NCI-H128 (cell line): ENCODE data around the gene CRADD.
"Not testable (repeated sequence)": the region's sequence is repeated elsewhere in the genome, so short reads cannot be mapped to it uniquely, and the experiment has no call there.

Experiments
- DNase-seq: peaks from one replicate; lab custom pipeline; 2025; ENCODE audit not compliant: unreplicated experiment; lab: John Stamatoyannopoulos, UW

The CRADD gene

DNA sequence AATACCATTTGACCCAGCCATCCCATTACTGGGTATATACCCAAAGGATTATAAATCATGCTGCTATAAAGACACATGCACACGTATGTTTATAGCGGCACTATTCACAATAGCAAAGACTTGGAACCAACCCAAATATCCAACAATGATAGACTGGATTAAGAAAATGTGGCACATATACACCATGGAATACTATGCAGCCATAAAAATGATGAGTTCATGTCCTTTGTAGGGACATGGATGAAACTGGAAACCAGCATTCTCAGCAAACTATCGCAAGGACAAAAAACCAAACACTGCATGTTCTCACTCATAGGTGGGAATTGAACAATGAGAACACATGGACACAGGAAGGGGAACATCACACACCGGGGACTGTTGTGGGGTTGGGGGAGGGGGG lies 104.8 kb downstream of the CRADD start:
- DNase-seq: not testable (repeated sequence)

DNA sequence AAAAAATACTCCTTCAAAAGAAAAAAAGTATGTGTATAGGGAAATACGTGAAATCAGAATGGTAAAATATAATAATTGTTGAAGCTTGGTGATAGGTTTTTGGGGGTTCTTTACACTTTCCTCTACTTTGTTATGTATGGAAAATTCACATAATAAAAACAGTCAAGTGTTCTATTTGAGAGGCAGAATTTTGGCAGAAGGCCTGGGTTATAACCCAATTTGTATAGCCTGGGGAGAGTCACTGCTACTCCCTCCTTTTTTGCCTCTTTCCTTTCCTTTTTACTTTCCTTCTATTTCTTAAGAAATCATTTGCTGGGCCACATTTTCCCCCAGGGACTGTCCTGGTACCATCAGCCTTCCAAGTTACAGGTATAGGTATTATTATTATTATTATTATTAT lies 105.7 kb downstream of the CRADD start:
- DNase-seq: no peak

DNA sequence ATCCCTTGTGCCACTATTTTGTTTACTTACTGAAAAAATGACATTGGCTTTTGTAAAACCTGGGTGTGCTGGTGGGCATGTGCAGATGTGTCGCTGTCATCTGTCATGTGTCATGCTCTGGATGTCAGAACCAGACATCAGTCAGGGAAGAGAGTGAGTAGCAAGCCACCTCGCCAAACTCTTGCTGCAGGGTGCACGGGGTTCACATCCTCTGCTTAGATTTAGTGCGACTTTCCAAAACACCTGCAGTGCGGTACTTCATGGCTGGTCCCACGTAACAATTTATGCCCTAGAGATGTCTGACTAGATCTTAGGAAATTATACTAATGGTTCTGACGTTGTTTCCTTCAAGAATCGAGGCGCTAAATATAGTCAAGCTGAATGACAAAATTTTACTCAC lies 106.7 kb downstream of the CRADD start:
- DNase-seq: no peak

DNA sequence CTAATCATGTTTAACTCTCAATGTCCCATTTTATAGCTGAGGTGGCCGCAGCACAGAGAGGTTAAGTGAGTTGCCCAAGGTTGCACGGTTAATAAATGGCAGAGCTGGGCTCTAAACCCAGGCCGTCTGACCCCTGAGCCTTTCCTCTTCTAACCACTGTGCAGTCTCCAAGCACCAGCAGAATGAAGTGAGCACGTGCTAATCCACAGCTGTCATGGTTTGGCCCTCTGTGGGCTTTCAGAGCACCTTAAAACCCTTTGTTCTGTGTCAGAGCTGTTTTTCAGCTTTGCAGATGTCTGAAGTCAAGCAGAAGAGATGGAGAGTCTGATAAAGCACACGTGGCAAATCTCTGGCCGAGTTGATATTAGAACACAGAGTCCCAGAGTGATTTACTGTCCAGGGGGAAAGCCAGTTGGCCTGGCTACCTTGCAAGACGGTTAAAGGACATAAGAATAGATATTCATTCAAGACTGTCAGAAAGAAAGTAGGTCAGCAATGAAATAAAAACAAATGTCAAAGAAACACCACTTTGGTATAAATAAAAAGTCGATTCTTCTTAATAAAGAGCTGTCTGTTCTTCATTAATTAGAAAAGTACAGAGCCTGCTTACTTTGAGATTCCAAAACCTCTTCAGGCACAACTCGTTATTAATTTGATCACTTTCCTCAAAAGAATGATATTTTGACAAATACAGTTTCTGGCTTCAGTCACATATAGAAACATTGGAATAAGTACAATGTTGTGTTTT lies 107.3 kb downstream of the CRADD start:
- DNase-seq: no peak

DNA sequence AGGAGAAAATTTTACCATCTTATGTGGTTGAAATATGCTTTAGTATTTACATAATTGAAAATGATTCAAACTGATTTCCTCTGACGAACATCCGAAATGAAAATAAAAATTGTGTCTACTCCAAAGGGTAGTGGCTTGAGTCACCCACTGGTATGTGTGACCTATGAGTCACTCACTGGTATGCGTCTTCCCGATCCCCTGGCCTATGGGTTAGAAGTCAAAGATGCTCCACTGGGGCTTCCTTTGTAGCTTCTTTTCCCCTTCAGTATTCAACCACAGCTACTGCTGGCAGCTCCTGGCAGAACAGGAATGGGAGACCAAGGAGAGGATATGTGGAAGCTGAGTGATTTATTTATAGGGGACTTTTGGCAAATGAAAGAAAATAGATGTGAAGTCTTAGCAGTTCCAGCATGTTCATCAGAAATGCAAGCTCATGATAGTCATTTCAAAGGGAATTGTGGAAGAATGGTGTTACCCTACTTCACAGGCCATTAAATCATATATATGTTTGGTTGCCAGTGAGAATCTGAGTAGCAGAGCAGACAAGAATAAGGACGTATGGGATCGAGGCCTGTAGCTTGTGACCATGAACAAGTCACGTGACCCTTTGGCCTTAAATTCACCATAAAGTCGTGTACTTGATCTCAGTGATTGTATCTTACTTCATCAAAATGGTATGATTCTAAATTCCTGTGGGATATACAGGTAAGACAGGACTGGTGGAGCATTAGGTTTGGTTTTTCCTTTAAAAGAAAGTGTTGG lies 108.3 kb downstream of the CRADD start:
- no peak for DNase-seq

DNA sequence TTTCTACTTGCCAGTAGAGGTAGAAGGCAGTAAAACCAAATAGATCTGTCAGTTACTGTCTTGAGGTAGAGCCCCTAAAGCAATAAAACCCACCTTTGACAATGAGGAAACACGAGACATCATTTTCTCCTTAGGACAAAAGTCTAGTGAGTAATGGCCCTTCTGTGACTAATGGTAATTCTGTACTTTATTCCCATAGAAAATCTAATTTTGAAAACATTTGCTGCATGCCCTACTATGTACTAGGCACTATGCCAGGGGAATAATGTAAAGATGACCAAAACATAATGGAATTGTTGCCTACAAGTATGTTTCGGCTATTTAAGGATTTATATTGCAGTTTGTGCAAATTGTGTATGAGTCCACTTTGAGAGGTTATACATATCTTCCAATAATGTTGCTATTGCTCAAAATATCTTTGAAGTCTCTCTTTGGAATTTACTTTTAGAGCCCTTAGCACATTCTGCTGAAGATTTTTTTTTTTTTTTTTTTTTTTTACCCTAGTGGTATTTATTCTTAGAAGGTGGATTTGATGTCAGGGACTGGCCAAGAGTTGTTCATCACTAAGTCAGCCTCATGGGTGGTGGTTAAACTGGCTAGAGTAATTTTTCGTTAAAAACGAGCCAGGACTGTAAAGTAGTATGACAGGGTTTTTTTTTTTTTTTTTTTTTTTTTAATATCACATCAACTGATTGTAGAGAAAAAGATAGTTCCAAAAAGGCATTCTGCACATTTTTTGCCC lies 109.7 kb downstream of the CRADD start:
- no peak for DNase-seq

DNA sequence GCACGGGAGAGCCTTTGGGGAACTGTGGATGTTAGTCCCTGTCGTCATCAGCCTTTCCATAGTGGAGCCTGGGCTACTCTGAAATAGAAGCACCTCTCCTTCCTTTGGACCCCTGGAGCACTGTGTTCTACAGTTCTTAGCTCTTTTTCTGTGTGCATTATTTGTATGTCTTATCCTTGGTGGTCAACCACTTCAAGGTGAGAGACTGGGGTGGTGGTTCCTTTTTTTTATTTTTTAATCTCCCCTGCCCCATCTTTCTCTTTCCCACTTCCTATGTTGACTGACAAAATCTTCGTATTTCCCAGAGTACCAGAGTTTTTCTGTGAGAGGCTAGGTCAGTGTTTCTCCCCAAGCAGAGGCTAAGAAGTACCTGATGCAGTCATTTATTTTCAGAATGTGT lies 111.7 kb downstream of the CRADD start:
- no peak for DNase-seq

DNA sequence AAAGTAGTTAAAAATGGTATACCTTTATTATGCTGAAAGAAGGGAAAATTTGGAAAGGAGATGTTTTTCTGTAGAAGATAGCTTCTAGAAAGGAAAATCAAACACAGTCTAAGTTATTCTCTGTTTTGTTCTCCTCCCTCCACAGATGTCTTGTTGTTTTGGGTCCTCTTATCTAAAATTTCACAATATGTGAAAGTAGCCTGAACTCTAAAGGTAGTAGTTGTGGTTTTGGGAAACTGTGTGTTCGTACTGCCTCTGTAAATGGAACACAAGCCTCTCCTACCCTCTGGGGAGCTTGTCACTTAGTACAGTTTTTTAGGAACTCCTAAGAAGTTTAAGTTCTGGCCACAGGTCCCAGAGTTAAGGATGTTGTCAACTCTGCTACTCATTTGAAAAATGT lies 112.6 kb downstream of the CRADD start:
- no peak for DNase-seq

DNA sequence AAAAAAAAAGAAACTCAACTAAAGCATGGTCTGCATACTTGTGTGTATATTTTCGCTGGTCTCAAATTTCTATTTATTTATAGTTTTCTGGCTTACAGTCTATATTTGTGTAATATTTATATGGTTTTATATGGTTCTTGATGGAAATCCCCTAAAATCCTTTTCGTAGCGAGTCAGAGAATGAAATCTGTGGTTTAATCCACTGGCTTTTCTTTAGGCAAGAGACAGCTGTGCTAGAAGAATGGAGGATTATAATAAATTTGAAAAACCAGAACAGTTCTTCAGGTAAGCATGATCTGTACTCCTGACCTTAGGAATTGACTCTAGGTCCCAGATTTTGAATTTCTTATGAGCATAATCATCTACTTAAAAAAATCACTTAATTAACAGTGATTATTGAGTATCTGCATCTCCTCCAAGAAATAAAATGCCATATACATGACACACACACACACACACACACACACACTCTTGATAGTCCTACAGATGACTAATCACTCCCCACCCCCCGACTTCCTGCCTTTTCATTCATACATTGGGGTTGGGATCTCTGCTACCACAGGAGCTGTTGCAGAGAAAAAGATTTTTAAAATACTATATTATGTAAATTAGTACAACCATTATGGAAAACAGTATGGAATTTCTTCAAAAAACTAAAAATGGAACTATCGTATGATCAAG lies 113.4 kb downstream of the CRADD start:
- no peak for DNase-seq

DNA sequence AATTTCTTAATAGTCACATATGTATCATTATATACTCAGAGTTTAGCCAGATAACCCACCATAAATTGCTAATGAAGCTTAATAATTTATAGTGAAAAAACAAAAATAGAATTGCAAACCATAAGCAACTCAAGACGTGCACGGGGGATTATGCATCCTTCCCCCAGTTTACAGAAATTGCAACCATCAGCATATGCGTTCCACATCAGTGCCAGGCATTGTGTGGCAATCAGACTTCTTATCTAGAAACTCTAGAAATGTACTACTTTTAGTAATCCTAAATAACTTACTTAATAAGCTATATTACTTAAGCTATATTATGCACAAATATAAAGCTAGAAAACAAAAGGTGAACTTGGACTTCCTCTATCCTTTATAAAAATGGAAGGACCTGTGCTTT lies 115.8 kb downstream of the CRADD start:
- no peak for DNase-seq

DNA sequence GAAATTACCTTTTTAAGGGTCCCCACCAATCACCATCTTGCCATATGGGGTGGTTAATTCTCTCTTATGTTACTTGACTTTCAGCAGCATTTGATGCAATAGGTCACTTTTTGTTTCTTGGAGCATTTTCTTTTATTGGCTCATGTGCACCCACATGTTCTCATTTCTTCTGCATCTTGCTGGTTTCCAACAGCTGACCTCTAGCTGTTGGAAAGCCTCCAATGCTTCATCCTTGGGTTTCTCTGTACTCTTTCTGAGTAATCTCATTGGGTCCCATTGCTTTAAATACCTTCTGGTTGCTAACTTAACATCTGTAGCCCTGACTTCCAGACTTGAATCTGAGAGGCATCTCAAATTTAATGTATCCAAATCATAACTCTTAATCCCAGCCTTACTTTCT lies 116.8 kb downstream of the CRADD start:
- DNase-seq: no peak

DNA sequence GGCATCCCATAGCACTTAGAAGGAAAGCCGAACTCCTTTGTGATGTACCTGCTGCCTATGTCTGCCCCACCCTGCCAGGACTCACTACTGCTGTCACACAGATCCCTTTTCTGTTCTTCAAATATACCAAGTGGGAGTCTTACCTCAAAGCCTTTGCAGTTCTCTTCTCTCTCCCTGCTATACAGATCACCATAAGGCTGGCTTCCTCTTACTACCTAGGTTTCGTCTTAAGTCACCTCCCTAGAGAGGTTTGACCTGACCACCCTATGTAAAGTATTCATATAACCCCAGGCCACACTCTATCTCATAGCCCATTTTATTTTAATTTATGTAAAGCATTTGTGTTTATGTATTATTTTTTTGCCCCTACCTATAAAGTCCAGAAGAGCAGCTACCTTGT lies 117.6 kb downstream of the CRADD start:
- DNase-seq: no peak

DNA sequence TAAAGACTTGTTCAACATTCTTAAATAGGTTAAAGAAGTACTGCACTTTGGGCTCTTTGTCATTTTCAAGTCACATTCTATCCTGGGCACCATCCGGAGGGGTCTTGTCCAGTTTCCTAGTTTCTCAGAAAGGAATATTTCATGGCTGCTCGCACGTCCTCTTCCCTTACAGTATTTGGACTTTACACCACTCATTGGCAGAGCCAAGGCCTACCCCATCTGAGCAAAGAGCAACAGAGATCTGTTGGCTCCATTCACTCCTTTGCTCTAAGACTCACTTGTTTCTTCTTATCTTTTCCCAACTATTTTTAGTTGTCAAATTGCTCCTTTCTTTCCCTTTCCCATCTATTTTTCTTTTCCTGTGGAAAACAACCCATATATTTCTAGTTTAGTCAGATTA lies 118.2 kb downstream of the CRADD start:
- DNase-seq: no peak

DNA sequence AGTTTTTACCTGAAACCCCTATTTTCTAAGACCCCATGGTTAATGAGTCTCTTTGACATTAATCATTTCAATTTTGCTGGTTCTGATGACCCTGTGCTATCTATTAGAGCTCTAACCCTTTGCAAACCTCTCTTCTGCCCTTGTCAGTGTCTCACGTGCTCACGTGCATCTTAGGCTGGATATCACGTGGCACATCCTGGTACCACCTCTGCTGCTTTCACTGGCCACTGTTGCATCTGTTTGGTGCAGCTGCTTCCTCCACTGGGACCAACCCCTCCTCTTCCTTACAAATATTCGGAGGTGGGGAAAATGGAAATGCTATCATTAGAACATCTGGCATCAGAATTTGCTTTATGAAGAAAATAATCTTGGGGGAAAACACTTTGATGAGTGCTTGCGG lies 119.6 kb downstream of the CRADD start:
- no peak for DNase-seq

DNA sequence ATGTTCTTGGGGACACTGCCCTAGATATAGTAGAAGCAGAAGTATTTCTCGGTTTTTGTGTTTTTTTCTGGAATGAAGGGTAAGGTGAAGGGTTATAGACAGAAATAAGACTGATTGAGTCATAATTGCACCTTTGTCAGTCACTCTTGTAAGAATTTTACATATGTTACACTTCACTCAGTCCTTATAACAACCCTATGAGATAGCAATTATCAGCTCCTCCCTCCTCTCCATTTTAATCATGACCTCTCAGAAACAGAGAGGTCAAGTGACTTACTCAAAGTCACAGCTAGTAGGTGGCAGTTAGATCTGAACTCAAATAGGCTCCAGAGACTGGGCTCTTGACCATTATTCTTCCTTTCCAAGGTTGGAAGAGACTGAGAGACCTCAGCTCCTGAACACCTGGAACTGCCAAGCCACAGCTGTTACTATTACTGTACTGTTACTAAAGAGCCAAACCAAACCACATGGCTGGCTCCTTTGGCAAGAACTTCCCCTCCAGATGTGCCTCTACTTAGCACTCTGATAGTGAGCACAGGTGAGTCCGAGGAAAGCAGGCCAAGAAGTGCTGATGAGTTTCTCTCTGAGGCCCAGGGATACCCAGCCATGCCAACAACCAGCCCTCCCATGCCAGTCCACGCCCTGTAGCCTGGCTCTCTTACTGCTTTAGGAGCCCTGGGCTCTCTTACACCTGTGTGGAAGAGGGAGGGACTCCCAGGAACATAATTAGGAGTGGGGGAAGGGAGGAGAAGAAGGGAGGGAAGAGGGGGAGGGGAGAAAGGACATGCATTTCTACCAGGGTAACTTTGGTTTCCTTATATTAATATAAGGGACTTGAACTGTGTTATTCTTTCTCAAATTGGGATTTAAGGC lies 121.3 kb downstream of the CRADD start:
- DNase-seq: no peak

DNA sequence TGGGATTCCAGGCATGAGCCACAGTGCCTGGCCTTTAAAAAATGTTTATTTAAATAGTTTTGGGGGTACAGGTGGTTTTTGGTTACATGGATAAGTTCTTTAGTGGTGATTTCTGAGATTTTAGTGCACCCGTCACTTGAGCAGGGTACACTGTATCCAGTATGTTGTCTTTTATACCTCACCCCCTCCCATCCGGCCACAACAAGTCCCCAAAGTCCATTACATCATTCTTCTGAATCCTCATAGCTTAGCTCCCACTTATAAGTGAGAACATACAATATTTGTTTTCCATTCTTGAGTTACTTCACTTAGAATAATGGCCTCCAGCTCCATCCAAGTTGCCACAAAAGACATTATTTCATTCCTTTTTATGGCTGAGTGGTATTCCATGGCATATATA lies 124.5 kb downstream of the CRADD start:
- DNase-seq: not testable (repeated sequence)

DNA sequence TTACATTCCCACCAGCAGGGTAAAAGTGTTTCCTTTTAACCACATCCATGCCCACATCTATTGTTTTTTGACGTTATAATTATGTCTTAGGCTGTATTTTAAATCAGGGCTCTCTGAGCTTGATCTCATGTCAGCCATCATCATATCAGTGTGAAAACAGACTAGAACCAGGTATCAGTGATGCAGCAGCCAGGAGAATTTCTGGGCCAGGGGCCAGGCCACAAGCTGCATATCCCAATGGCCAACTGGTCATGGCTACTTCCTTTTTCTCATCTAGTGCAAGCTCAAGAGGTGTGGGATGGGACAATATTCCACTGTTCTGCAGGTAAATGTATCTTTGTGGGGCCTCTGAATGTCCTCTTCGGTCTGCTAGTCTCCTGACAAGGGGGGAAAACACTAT lies 125.1 kb downstream of the CRADD start:
- DNase-seq: no peak

DNA sequence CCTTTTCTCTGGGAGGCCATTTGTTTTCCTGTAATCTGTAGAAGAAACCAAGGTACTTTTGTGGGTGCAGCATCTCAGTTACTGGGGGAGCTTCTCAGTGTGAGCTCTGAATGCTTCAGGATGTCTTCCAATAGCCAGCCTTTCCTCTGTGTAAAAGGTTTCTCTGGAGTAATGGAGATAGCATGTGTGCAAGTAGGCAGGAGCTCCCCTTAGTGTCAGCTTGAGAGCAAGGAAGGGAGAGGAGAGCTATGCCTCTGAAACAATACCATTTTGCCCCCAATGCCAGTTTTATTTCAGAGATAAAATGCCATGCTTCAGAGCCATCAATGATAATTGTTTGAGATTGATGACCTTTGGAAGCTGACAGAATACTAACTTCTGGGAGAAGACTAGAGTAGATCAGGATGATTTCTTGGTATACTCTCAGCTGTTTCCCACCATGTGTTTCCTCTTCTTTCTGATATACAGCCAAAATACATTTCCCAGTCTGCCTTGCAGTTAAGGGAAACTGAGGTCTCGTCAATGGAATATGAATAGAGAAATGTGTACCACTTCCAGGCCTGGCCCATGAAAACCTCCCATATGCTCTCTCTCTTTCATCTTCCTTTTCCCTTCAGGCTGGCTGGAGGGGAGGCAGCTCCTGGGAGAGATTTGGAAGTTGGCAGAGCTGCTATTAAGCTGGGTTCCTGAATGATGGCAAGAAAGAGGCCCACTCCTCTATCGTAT lies 125.7 kb downstream of the CRADD start:
- DNase-seq: no peak

DNA sequence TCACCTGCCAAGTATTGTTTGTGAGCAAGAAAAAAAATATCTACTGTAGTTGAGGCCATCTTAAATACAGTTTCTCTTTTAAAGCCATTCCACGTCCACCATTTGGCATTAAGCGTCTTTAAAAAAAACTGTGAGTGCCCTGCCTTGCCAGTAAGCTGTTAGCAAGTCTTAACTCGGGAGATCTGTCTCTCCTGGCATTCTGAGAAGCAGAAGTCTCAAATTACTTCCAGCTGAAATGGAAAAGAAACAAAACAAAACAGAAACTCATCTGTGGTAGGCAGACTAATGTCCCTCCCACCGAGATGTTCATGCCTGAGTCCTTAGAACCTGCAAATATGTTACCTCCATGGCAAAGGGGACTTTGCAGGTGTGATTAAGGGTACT lies 126.2 kb downstream of the CRADD start:
- no peak for DNase-seq
